Osteocyte (in vitro differentiated cells): ENCODE measurements around the gene PPP1CA. TPM values are rescaled to one million over a fixed set of nuclear protein-coding genes. Genes with fewer than 3 reads are reported as not detected.
A peak's percentile ranks its signal among the peaks of the same experiment; 100 is the strongest.

Experiments
- DNase-seq: peaks from one replicate; pipeline ENCODE4 v3.0.0; 2021; ENCODE audit warnings: mixed read lengths; ENCODE audit not compliant: unreplicated experiment; ENCODE audit errors: extremely low spot score
- H3K27ac Mint-ChIP-seq: one replicate; pipeline ENCODE4 v1.8.0; 2021; ENCODE audit warnings: mild to moderate bottlenecking, mixed read lengths; ENCODE audit not compliant: unreplicated experiment
- H3K27me3 Mint-ChIP-seq: one replicate; pipeline ENCODE4 v1.8.0; 2021; ENCODE audit warnings: mixed read lengths; ENCODE audit not compliant: unreplicated experiment
- H3K36me3 Mint-ChIP-seq: one replicate; pipeline ENCODE4 v1.8.0; 2021; ENCODE audit warnings: mixed read lengths; ENCODE audit not compliant: unreplicated experiment
- H3K4me1 Mint-ChIP-seq: one replicate; pipeline ENCODE4 v1.8.0; 2021; ENCODE audit warnings: mixed read lengths; ENCODE audit not compliant: unreplicated experiment
- H3K4me3 Mint-ChIP-seq: one replicate; pipeline ENCODE4 v1.8.0; 2021; ENCODE audit warnings: mild to moderate bottlenecking, moderate library complexity, mixed read lengths; ENCODE audit not compliant: unreplicated experiment
- H3K9me3 Mint-ChIP-seq: one replicate; pipeline ENCODE4 v1.8.0; 2021; ENCODE audit warnings: mixed read lengths; ENCODE audit not compliant: unreplicated experiment
- CTCF ChIP-seq: fragments of 200-600 bp; sonication (generic); IDR thresholded peaks from 2 replicates; pipeline ENCODE4 v1.5.0; 2021; ENCODE audit warnings: antibody characterized with exemption, mild to moderate bottlenecking, moderate library complexity
- long read RNA-seq: library from polyadenylated mRNA; unstranded; transcript quantifications from one replicate; pipeline ENCODE4 v2.0.0, GENCODE V29; 2021
- total RNA-seq: library from RNA; stranded (reverse); gene quantifications from 2 replicates; pipeline ENCODE4 v1.2.1, GENCODE V29; 2021

The PPP1CA gene
- 132 and 140 TPM in 2 replicates for total RNA-seq
- long read RNA-seq, transcript PPP1CA-202 (6 exons, 1,054 nt), result minor isoform, 5 of 328 reads
- long read RNA-seq, transcript PPP1CA-204 (6 exons, 1,677 nt), result minor isoform, 6 of 328 reads
- long read RNA-seq, transcript PPP1CA-203 (7 exons, 1,476 nt), result major isoform, 304 of 328 reads
- long read RNA-seq, partial matches to known transcripts, result 2 of 328 reads
- long read RNA-seq, other reads (novel, unspliced or antisense), result 8 of 328 reads

GRCh38 chr11:67401495-67402191, at the start of gene PPP1CA:
Gene PPP1CA, minus strand, starts transcription at chr11:67401858. Its CDS starts 76 bp downstream, at chr11:67401782.
- H3K4me1 Mint-ChIP-seq, result peaks cover 21% of the 10 kb centered on the region
- no peaks in the 10 kb centered on the region for H3K9me3 Mint-ChIP-seq
- H3K27ac Mint-ChIP-seq, result peak within 1 kb of the TSS; percentile 84
- peak; percentile 65 for TF ChIP-seq CTCF
- H3K27me3 Mint-ChIP-seq, result no peaks in the 10 kb centered on the region
- peaks cover 14% of the 10 kb centered on the region for H3K36me3 Mint-ChIP-seq
- peak within 1 kb of the TSS; percentile 78 for H3K4me3 Mint-ChIP-seq
- DNase-seq, result peak; percentile 98

- DNase-seq, result no peak
- Mint-ChIP-seq H3K36me3 (no peaks in the 10 kb centered on the region), H3K9me3 (no peaks in the 10 kb centered on the region), H3K27ac (no peak overlapping the region), H3K4me3 (no peak overlapping the region), H3K4me1 (no peaks in the 10 kb centered on the region), H3K27me3 (no peaks in the 10 kb centered on the region)
- no peak for TF ChIP-seq CTCF
Measured at GRCh38 chr11:67450796-67451657, 49.4 kb upstream of the PPP1CA start.

- no peak overlapping the region for H3K27ac Mint-ChIP-seq
- no peaks in the 10 kb centered on the region for H3K9me3 Mint-ChIP-seq
- H3K27me3 Mint-ChIP-seq, result no peaks in the 10 kb centered on the region
- DNase-seq, result no peak
- peaks cover 5% of the 10 kb centered on the region for H3K4me1 Mint-ChIP-seq
- TF ChIP-seq CTCF, result no peak
- H3K36me3 Mint-ChIP-seq, result no peaks in the 10 kb centered on the region
- H3K4me3 Mint-ChIP-seq, result no peak overlapping the region
Measured at GRCh38 chr11:67449116-67449844, 47.6 kb upstream of the PPP1CA start.

GRCh38 chr11:67448220-67448609, 46.6 kb upstream of the PPP1CA start:
- no peak for TF ChIP-seq CTCF
- H3K36me3 Mint-ChIP-seq, result no peaks in the 10 kb centered on the region
- no peak overlapping the region for H3K4me3 Mint-ChIP-seq
- no peak for DNase-seq
- H3K4me1 Mint-ChIP-seq, result peaks cover 9% of the 10 kb centered on the region
- no peak overlapping the region for H3K27ac Mint-ChIP-seq
- no peaks in the 10 kb centered on the region for H3K27me3 Mint-ChIP-seq
- no peaks in the 10 kb centered on the region for H3K9me3 Mint-ChIP-seq
